Measurements from ENCODE around the gene PDE4A. TPM values are rescaled to one million over a fixed set of nuclear protein-coding genes. Genes with fewer than 3 reads are reported as not detected.

The PDE4A gene
- total RNA-seq, 1 donor: 7.0 TPM

GRCh38 chr19:10514211-10515145, 94.1 kb downstream of the PDE4A start:
- no peak for DNase-seq (ENCODE audit: low read depth)
- H3K4me3 ChIP-seq (ENCODE audit: low read depth, low read length): no peak overlapping the region
- no peak for TF ChIP-seq CTCF (IDR thresholded peaks at IDR 0.05; ENCODE audit: insufficient read depth, low read length)

GRCh38 chr19:10516064-10516385, 95.7 kb downstream of the PDE4A start:
- no peak for TF ChIP-seq CTCF (IDR thresholded peaks at IDR 0.05; ENCODE audit: insufficient read depth, low read length)
- no peak overlapping the region for H3K4me3 ChIP-seq (ENCODE audit: low read depth, low read length)
- DNase-seq (ENCODE audit: low read depth): no peak

- no peak for TF ChIP-seq CTCF (IDR thresholded peaks at IDR 0.05; ENCODE audit: insufficient read depth, low read length)
- DNase-seq (ENCODE audit: low read depth): no peak
- H3K4me3 ChIP-seq (ENCODE audit: low read depth, low read length): peak overlapping the region; percentile 22
These were observed 96.4 kb downstream of the PDE4A start for GRCh38 chr19:10516671-10517286.

GRCh38 chr19:10517361-10517759, 97.0 kb downstream of the PDE4A start, which contains the start of gene S1PR5:
Gene S1PR5 (minus strand): TSS chr19:10517447. CDS start chr19:10515011, 2,436 bp downstream.
- TF ChIP-seq CTCF (IDR thresholded peaks at IDR 0.05; ENCODE audit: insufficient read depth, low read length): no peak
- no peak for DNase-seq (ENCODE audit: low read depth)

GRCh38 chr19:10517760-10518443, 97.6 kb downstream of the PDE4A start:
- no peak for TF ChIP-seq CTCF (IDR thresholded peaks at IDR 0.05; ENCODE audit: insufficient read depth, low read length)
- peak overlapping the region; percentile 33 for H3K4me3 ChIP-seq (ENCODE audit: low read depth, low read length)
- no peak for DNase-seq (ENCODE audit: low read depth)

More at GRCh38 chr19:10517361-10517759, 97.0 kb downstream of the PDE4A start, which contains the start of gene S1PR5:
- H3K4me3 ChIP-seq (ENCODE audit: low read depth, low read length): peak within 1 kb of the TSS; percentile 33

GRCh38 chr19:10518444-10519361, 98.4 kb downstream of the PDE4A start:
- H3K4me3 ChIP-seq (ENCODE audit: low read depth, low read length): no peak overlapping the region
- DNase-seq (ENCODE audit: low read depth): no peak
- no peak for TF ChIP-seq CTCF (IDR thresholded peaks at IDR 0.05; ENCODE audit: insufficient read depth, low read length)

Data from fibroblast of the aortic adventitia (primary cell).